PFSK-1 (cell line): ENCODE measurements around the gene ACTR6. TPM values are rescaled to one million over a fixed set of nuclear protein-coding genes. Genes with fewer than 3 reads are reported as not detected.
A peak's percentile ranks its signal among the peaks of the same experiment; 100 is the strongest.

ENCODE experiments used
- FOXP2 ChIP-seq: optimal IDR thresholded peaks from 2 replicates; pipeline ENCODE3; 2011; ENCODE audit warnings: borderline replicate concordance, control low read depth, inconsistent platforms; ENCODE audit not compliant: insufficient read depth; ENCODE audit errors: extremely low read length, extremely low read depth
- POLR2AphosphoS5 ChIP-seq: IDR thresholded peaks from 2 replicates; pipeline ENCODE4 v1.6.1; 2012; ENCODE audit warnings: low read depth, mild to moderate bottlenecking, control low read depth, low read length, moderate library complexity
- REST ChIP-seq, 2 experiments: IDR thresholded peaks; 2 replicates each; pipeline versions ENCODE4 v1.6.1 to v1.8.0; 2011 to 2012; ENCODE audit warnings: low read depth in 2 of 2, low read length in 2 of 2, control low read depth in 1 of 2, inconsistent platforms in 1 of 2, mild to moderate bottlenecking in 1 of 2, moderate library complexity in 1 of 2; ENCODE audit not compliant: insufficient read depth in 1 of 2
- SIN3A ChIP-seq: IDR thresholded peaks from 2 replicates; pipeline ENCODE4 v1.6.1; 2012; ENCODE audit warnings: mild to moderate bottlenecking, low read length, moderate library complexity, borderline replicate concordance; ENCODE audit not compliant: insufficient read depth
- TAF1 ChIP-seq: IDR thresholded peaks from 2 replicates; pipeline ENCODE4 v1.6.1; 2012; ENCODE audit warnings: low read length, control low read depth, borderline replicate concordance; ENCODE audit not compliant: insufficient read depth
- polyA plus RNA-seq: library from polyadenylated mRNA; unstranded; fragments of >200 nt; gene quantifications from one replicate; pipeline ENCODE4 v1.2.1, GENCODE V29; 2012; ENCODE audit warnings: low read depth, missing spikeins; ENCODE audit not compliant: insufficient read length

ACTR6 gene
- polyA plus RNA-seq, result 14.0 TPM

GRCh38 chr12:100200463-100201181 lies at the start of gene ACTR6:
TSS of gene ACTR6 (plus strand) at chr12:100200815. CDS start at chr12:100200852, 37 bp downstream.
- peak; percentile 95 for TF ChIP-seq TAF1
- peak; percentile 100 for TF ChIP-seq SIN3A
- TF ChIP-seq REST (IDR thresholded peaks at IDR 0.05; ENCODE audit: insufficient read depth in 1 of 2, low read depth in 2 of 2, low read length in 2 of 2), result peak in 1 of 2 experiments; percentile 48; a peak in 1 of 4 replicates
- TF ChIP-seq FOXP2, result peak; percentile 83
- TF ChIP-seq POLR2AphosphoS5, result peak; percentile 93

GRCh38 chr12:100151769-100152168 lies 48.8 kb upstream of the ACTR6 start:
- TF ChIP-seq SIN3A, result no peak
- no peak for TF ChIP-seq POLR2AphosphoS5
- no peak for TF ChIP-seq FOXP2
- no peak for TF ChIP-seq REST (IDR thresholded peaks at IDR 0.05; ENCODE audit: insufficient read depth in 1 of 2, low read depth in 2 of 2, low read length in 2 of 2)
- TF ChIP-seq TAF1, result no peak

GRCh38 chr12:100153131-100153530 lies 47.5 kb upstream of the ACTR6 start:
- TF ChIP-seq REST (IDR thresholded peaks at IDR 0.05; ENCODE audit: insufficient read depth in 1 of 2, low read depth in 2 of 2, low read length in 2 of 2) (no peak), FOXP2 (no peak), SIN3A (no peak), POLR2AphosphoS5 (no peak), TAF1 (no peak)

- no peak for TF ChIP-seq POLR2AphosphoS5
Measured at GRCh38 chr12:100154474-100155247, 46.0 kb upstream of the ACTR6 start.

GRCh38 chr12:100156731-100157426 lies 43.7 kb upstream of the ACTR6 start:
- TF ChIP-seq SIN3A (no peak), FOXP2 (no peak), POLR2AphosphoS5 (no peak), TAF1 (no peak), REST (IDR thresholded peaks at IDR 0.05; ENCODE audit: insufficient read depth in 1 of 2, low read depth in 2 of 2, low read length in 2 of 2) (no peak)
